ENCODE results near the gene NGEF.

NGEF gene

GRCh38 chr2:232846055-232846454 lies 167.0 kb downstream of the NGEF start:
- no peak for FAIRE-seq
- no peak for DNase-seq (ENCODE audit: insufficient read length, low spot score)
- TF ChIP-seq CTCF (IDR thresholded peaks at IDR 0.05; ENCODE audit: insufficient read depth, missing control alignments), result no peak

DNA sequence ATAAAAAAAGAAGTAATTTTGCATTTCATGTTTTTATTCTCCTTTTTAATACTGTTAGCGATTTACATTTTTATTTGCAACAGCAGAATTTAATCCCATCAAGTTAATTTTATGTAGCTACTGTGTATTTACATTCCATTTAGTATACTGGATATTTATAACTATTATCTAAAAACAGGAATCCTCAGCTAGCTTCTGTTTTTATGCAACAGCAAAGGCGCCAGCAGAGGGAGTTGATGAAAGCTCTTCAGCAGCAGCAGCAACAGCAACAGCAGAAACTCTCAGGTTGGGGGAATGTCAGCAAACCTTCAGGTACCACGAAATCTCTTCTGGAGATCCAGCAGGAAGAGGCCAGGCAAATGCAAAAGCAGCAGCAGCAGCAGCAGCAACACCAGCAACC lies 169.2 kb downstream of the NGEF start:
- FAIRE-seq (no peak), DNase-seq (ENCODE audit: insufficient read length, low spot score) (no peak)
- no peak for TF ChIP-seq CTCF (IDR thresholded peaks at IDR 0.05; ENCODE audit: insufficient read depth, missing control alignments)

DNA sequence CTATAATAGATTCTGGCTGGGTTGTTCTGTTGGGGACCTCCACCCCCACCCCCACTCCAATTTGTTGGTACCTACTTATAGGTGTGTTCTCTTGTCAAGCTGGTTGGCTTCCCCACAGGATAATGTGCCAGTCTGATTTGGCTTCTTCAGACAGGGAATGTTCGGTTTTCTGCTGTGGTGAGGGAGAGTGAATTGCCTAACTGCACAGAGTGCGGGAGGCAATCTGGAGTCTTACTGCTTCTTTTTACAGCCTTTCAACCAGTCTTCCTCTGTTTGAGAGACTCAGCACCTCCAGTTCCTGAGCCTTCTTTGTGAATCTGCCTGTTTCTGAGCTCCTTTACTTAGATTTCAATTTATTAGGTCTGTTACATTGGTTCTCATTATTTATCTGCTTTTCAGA lies 170.4 kb downstream of the NGEF start:
- no peak for FAIRE-seq
- TF ChIP-seq CTCF (IDR thresholded peaks at IDR 0.05; ENCODE audit: insufficient read depth, missing control alignments), result no peak

GRCh38 chr2:232839411-232840079 lies 173.5 kb downstream of the NGEF start:
- peak; percentile 25 for FAIRE-seq
- DNase-seq (ENCODE audit: insufficient read length, low spot score), result no peak
- TF ChIP-seq CTCF (IDR thresholded peaks at IDR 0.05; ENCODE audit: insufficient read depth, missing control alignments), result no peak

More for the DNA sequence above, 170.4 kb downstream of the NGEF start:
- DNase-seq (ENCODE audit: insufficient read length, low spot score), result no peak

DNA sequence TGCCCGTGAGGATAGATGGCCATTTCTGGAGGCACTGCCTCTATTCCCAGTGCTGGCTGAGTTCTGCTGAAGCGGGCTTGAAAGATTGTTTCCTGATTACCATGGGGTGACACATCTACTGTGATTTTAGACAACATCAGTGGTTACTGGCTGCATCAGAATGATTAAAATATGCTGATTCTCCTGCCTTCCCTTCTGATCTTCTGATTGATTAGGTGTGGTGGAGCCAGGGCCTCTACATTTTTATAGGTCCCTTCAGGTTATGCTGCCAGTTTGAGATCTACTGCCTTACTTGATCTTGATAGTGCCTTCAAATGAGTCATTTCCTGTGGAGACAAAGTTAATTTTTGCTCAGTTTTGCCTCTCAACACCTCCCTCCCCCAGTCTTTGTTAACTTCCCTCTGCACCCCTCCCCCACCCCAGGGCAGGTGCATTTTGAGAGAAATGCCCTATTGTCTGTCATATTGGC lies 174.6 kb downstream of the NGEF start:
- FAIRE-seq, result no peak

GRCh38 chr2:232836934-232837333 lies 176.1 kb downstream of the NGEF start:
- FAIRE-seq (no peak), DNase-seq (ENCODE audit: insufficient read length, low spot score) (no peak)
- TF ChIP-seq CTCF (IDR thresholded peaks at IDR 0.05; ENCODE audit: insufficient read depth, missing control alignments), result no peak

More for the DNA sequence above, 174.6 kb downstream of the NGEF start:
- DNase-seq (ENCODE audit: insufficient read length, low spot score), result no peak
- TF ChIP-seq CTCF (IDR thresholded peaks at IDR 0.05; ENCODE audit: insufficient read depth, missing control alignments), result no peak

DNA sequence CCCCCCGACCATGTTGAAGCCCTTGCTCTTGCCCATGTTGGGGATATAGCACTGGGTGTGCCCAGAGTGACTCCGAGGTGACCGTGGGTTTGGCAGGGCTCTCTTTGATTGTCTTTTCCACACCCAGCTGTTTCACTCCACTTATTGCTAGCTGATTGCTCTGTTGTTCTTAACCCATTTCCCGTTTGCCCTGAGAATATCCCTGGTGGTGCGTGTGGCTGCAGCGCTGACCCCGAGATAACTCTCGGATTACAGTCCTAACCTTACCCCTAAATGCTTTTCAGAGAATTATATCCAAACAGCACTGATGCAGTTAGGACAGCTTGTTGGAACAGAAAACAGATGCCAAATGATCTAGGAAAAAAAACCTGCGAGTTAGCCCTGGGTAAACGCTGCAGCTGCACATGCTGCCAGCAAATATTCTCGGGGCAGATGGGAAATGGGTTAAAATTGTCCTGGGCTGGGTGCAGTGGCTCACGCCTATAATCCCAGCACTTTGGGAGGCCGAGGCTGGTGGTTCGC lies 177.3 kb downstream of the NGEF start:
- FAIRE-seq (no peak), DNase-seq (ENCODE audit: insufficient read length, low spot score) (no peak)
- TF ChIP-seq CTCF (IDR thresholded peaks at IDR 0.05; ENCODE audit: insufficient read depth, missing control alignments), result no peak

Measured in D721Med (cell line).